Measurements from ENCODE around the gene PPM1L. TPM values are rescaled to one million over a fixed set of nuclear protein-coding genes. Genes with fewer than 3 reads are reported as not detected.

PPM1L gene
- total and polyA plus RNA-seq, 2 experiments from 2014 or later = 1.2 to 12.6 TPM

- DNase-seq (ENCODE audit: low read depth in 1 of 2, low spot score in 1 of 2) = no peak
- Histone ChIP-seq H3K36me3 (no peaks in the 10 kb centered on the region), H3K9me3 (ENCODE audit: low read depth) (no peaks in the 10 kb centered on the region), H3K27ac (no peak overlapping the region), H3K4me3 (no peak overlapping the region), H3K27me3 (no peaks in the 10 kb centered on the region), H3K4me1 (ENCODE audit: low read depth) (no peaks in the 10 kb centered on the region)
- TF ChIP-seq, protein P1, sequence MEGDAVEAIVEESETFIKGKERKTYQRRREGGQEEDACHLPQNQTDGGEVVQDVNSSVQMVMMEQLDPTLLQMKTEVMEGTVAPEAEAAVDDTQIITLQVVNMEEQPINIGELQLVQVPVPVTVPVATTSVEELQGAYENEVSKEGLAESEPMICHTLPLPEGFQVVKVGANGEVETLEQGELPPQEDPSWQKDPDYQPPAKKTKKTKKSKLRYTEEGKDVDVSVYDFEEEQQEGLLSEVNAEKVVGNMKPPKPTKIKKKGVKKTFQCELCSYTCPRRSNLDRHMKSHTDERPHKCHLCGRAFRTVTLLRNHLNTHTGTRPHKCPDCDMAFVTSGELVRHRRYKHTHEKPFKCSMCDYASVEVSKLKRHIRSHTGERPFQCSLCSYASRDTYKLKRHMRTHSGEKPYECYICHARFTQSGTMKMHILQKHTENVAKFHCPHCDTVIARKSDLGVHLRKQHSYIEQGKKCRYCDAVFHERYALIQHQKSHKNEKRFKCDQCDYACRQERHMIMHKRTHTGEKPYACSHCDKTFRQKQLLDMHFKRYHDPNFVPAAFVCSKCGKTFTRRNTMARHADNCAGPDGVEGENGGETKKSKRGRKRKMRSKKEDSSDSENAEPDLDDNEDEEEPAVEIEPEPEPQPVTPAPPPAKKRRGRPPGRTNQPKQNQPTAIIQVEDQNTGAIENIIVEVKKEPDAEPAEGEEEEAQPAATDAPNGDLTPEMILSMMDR (IDR thresholded peaks at IDR 0.05; ENCODE audit: low read depth, low read length) = no peak
These were observed 316.2 kb downstream of the PPM1L start for GRCh38 chr3:161072211-161072621.

GRCh38 chr3:161072751-161073150, 316.7 kb downstream of the PPM1L start:
- DNase-seq (ENCODE audit: low read depth in 1 of 2, low spot score in 1 of 2) = no peak
- TF ChIP-seq, protein P1 (IDR thresholded peaks at IDR 0.05; ENCODE audit: low read depth, low read length) = no peak
- H3K27me3 ChIP-seq = no peaks in the 10 kb centered on the region
- H3K36me3 ChIP-seq = no peaks in the 10 kb centered on the region
- H3K4me3 ChIP-seq = no peak overlapping the region
- H3K9me3 ChIP-seq (ENCODE audit: low read depth) = no peaks in the 10 kb centered on the region
- no peaks in the 10 kb centered on the region for H3K4me1 ChIP-seq (ENCODE audit: low read depth)
- H3K27ac ChIP-seq = no peak overlapping the region

DNA sequence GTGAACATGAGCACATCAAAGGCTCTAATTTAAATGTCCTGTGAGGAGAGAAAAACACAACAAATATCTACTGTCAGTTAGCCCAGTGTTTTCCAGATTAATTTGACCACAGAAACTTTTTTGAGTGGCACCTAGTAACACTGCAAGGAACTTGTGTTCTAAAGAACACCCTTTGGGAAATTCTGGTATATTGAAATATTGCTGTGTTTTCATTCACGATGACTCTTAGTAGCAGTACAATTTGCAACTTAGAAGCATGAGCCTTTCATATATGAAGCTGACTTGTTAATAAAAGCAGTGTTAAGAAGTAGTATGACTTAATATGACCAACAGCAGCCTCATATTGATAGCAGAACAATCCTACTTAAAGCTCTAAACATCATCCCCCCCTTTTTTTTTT, 317.1 kb downstream of the PPM1L start:
- Histone ChIP-seq H3K4me1 (ENCODE audit: low read depth) (no peaks in the 10 kb centered on the region), H3K36me3 (no peaks in the 10 kb centered on the region), H3K4me3 (no peak overlapping the region), H3K9me3 (ENCODE audit: low read depth) (no peaks in the 10 kb centered on the region), H3K27me3 (no peaks in the 10 kb centered on the region), H3K27ac (no peak overlapping the region)
- TF ChIP-seq, protein P1 (IDR thresholded peaks at IDR 0.05; ENCODE audit: low read depth, low read length) = no peak
- DNase-seq (ENCODE audit: low read depth in 1 of 2, low spot score in 1 of 2) = no peak

DNA sequence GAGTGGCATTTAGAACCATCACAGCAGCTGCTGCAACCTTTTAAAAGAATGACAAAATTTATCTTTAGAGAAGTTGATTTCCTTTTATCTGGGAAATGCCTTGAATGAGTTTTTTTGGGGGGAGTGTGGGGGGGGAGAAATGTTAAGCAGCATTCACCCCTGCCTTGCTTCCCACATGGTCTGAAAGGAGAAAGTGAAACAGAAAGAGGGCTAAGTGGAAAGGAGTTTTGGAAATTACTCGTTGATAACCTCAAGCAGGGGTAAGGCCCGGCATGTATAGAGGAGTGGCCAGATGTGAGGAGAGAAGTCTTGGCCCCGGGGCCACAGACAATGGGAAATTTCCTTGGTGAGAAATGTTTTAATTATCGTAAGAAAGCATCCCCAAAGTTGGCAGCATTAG, 325.6 kb downstream of the PPM1L start:
- TF ChIP-seq, protein P1 (IDR thresholded peaks at IDR 0.05; ENCODE audit: low read depth, low read length) = no peak
- DNase-seq (ENCODE audit: low read depth in 1 of 2, low spot score in 1 of 2) = peak in 1 of 2 donors; percentile 27
- H3K36me3 ChIP-seq = no peaks in the 10 kb centered on the region
- H3K4me3 ChIP-seq = no peak overlapping the region
- H3K27ac ChIP-seq = no peak overlapping the region
- H3K4me1 ChIP-seq (ENCODE audit: low read depth) = no peaks in the 10 kb centered on the region
- no peaks in the 10 kb centered on the region for H3K9me3 ChIP-seq (ENCODE audit: low read depth)
- no peaks in the 10 kb centered on the region for H3K27me3 ChIP-seq

DNA sequence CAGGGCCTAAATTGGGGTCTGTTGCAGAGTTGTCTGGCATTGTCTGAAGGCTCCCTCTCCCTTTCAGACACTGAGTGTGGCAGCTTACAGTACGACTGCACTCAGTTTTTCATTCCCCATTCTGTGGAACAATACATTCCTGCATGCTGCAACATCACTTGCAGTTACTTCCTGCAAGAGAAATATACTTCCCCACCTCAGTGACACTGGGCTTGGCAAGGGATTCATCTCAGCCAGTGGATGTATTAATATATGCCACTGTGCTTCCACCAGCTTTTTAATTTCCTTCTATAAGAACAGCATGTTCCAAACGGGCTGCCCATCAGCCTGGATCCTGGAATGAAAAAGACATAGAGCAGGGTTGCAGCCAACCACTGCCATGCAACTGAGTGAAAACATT, 326.0 kb downstream of the PPM1L start:
- Histone ChIP-seq H3K4me3 (no peak overlapping the region), H3K36me3 (no peaks in the 10 kb centered on the region), H3K27me3 (no peaks in the 10 kb centered on the region), H3K9me3 (ENCODE audit: low read depth) (no peaks in the 10 kb centered on the region), H3K4me1 (ENCODE audit: low read depth) (no peaks in the 10 kb centered on the region), H3K27ac (no peak overlapping the region)
- peak in 1 of 2 donors; percentile 20 for DNase-seq (ENCODE audit: low read depth in 1 of 2, low spot score in 1 of 2)
- TF ChIP-seq, protein P1 (IDR thresholded peaks at IDR 0.05; ENCODE audit: low read depth, low read length) = no peak

- TF ChIP-seq, protein P1 (IDR thresholded peaks at IDR 0.05; ENCODE audit: low read depth, low read length) = no peak
These were observed 327.1 kb downstream of the PPM1L start for GRCh38 chr3:161083131-161083530.

More at GRCh38 chr3:161083131-161083530, 327.1 kb downstream of the PPM1L start:
- H3K4me3 ChIP-seq = no peak overlapping the region
- H3K36me3 ChIP-seq = no peaks in the 10 kb centered on the region
- no peaks in the 10 kb centered on the region for H3K9me3 ChIP-seq (ENCODE audit: low read depth)
- DNase-seq (ENCODE audit: low read depth in 1 of 2, low spot score in 1 of 2) = no peak
- no peak overlapping the region for H3K27ac ChIP-seq
- no peaks in the 10 kb centered on the region for H3K27me3 ChIP-seq
- H3K4me1 ChIP-seq (ENCODE audit: low read depth) = no peaks in the 10 kb centered on the region
